Lower leg skin (tissue), 3 donors: ENCODE results near the gene ASMTL.

ENCODE experiments used
- POLR2A ChIP-seq, 2 donors: fragments of 450-650 bp; IDR thresholded peaks; one replicate each; pipeline ENCODE4 v1.6.1; 2016 to 2017; ENCODE audit warnings: antibody characterized with exemption in 2 of 2, mild to moderate bottlenecking in 1 of 2, moderate library complexity in 1 of 2
- TF ChIP-seq, protein P1 (sequence below), 3 donors: fragments of 450-650 bp; IDR thresholded peaks; one replicate each; pipeline ENCODE4 v1.5.1; 2016; ENCODE audit warnings: antibody characterized with exemption in 3 of 3, mild to moderate bottlenecking in 3 of 3, moderate library complexity in 2 of 3

DNA sequence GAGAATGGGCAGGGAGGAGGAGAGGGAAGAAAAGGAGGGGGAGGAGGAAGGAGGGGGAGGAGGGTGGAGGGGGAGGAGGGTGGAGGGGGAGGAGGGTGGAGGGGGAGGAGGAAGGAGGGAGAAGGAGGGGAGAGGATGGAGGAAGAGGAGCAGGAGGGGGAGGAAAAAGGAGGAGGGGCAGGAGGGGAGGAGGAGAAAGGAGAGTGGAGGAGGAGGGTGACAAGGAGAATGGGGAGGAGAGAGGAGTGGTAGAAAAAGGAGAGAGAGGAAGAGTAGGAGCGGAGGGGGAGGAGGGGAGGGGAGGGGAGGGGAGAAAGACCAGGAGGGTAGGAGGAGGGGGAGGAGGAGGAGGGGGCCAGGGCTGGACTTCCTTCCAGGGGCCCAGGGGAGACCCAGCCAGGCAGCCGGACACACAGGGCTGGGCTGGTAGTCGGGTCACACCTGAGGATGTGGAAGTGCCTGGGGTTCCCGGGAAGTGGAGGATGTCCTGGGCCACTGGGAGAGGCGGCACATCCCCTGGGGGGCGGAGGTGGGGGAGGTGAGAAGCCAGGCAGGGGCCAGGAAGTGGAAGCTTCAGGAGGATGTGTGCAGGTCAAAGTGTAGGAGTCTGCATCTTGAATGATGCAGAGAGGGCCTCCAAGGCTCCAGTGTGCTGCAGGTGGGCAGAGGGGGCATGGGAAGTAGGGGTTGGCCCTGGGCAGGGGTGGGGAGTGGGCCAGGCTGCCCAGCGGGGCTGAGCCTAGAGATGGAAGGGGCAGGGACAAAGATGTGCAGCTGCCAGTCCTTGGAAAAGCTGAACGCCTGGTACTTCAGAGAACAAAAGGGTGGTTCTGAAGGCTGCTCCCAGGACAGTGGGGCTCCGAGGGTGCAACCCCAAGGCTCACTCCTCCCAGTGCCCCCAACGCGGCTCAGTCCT is 97.3 kb downstream of the ASMTL start:
- TF ChIP-seq, protein P1, sequence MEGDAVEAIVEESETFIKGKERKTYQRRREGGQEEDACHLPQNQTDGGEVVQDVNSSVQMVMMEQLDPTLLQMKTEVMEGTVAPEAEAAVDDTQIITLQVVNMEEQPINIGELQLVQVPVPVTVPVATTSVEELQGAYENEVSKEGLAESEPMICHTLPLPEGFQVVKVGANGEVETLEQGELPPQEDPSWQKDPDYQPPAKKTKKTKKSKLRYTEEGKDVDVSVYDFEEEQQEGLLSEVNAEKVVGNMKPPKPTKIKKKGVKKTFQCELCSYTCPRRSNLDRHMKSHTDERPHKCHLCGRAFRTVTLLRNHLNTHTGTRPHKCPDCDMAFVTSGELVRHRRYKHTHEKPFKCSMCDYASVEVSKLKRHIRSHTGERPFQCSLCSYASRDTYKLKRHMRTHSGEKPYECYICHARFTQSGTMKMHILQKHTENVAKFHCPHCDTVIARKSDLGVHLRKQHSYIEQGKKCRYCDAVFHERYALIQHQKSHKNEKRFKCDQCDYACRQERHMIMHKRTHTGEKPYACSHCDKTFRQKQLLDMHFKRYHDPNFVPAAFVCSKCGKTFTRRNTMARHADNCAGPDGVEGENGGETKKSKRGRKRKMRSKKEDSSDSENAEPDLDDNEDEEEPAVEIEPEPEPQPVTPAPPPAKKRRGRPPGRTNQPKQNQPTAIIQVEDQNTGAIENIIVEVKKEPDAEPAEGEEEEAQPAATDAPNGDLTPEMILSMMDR (IDR thresholded peaks at IDR 0.05), result no peak
- TF ChIP-seq POLR2A (IDR thresholded peaks at IDR 0.05), result no peak
